COLO829 (cell line): ENCODE results near the gene LRRC74A.
A peak's percentile ranks its signal among the peaks of the same experiment; 100 is the strongest.

Experiments used
- DNase-seq: peaks from one replicate; pipeline ENCODE4 v3.0.0; 2012; ENCODE audit warnings: low spot score

Gene LRRC74A

GRCh38 chr14:76848879-76849278 lies 22.7 kb downstream of the LRRC74A start:
- DNase-seq, result no peak

- DNase-seq, result no peak
Observed at GRCh38 chr14:76855066-76855465, 28.9 kb downstream of the LRRC74A start.

- DNase-seq, result no peak
Observed at GRCh38 chr14:76856769-76857168, 30.6 kb downstream of the LRRC74A start.

GRCh38 chr14:76861574-76862255 lies 35.5 kb downstream of the LRRC74A start:
- DNase-seq, result no peak

GRCh38 chr14:76862546-76863282 lies 36.5 kb downstream of the LRRC74A start:
- peak; percentile 64 for DNase-seq

GRCh38 chr14:76863724-76864407 lies 37.7 kb downstream of the LRRC74A start:
- peak; percentile 51 for DNase-seq

- DNase-seq, result no peak
Observed at GRCh38 chr14:76866456-76866855, 40.2 kb downstream of the LRRC74A start.

- no peak for DNase-seq
Observed at GRCh38 chr14:76867516-76868453, 41.6 kb downstream of the LRRC74A start.

GRCh38 chr14:76868454-76869170 lies 42.4 kb downstream of the LRRC74A start:
- no peak for DNase-seq

GRCh38 chr14:76870166-76870565 lies 44.0 kb downstream of the LRRC74A start:
- DNase-seq, result no peak

GRCh38 chr14:76872796-76873432 lies 46.7 kb downstream of the LRRC74A start:
- DNase-seq, result peak; percentile 58

- DNase-seq, result no peak
Observed at GRCh38 chr14:76874734-76875133, 48.5 kb downstream of the LRRC74A start.

- peak; percentile 84 for DNase-seq
Observed at GRCh38 chr14:76876076-76876475, 49.9 kb downstream of the LRRC74A start.

GRCh38 chr14:76877871-76878270 lies 51.7 kb downstream of the LRRC74A start:
- DNase-seq, result peak; percentile 42

- no peak for DNase-seq
Observed at GRCh38 chr14:76880449-76880848, 54.2 kb downstream of the LRRC74A start.

GRCh38 chr14:76881348-76881747 lies 55.1 kb downstream of the LRRC74A start:
- DNase-seq, result no peak

- no peak for DNase-seq
Observed at GRCh38 chr14:76882651-76883050, 56.4 kb downstream of the LRRC74A start.

GRCh38 chr14:76883447-76883846 lies 57.2 kb downstream of the LRRC74A start:
- no peak for DNase-seq

- DNase-seq, result no peak
Observed at GRCh38 chr14:76884394-76884793, 58.2 kb downstream of the LRRC74A start.

GRCh38 chr14:76884853-76885276 lies 58.7 kb downstream of the LRRC74A start:
- no peak for DNase-seq

GRCh38 chr14:76887191-76887590 lies 61.0 kb downstream of the LRRC74A start:
- DNase-seq, result no peak
